Mucosa of rectum (tissue), 2 donors: ENCODE results near the gene PIMREG.

ENCODE experiments used
- H3K27ac ChIP-seq, 2 donors: one replicate each; pipeline ENCODE4 v1.7.0; 2013; ENCODE audit warnings: inconsistent platforms in 2 of 2, low read depth in 2 of 2, low read length in 2 of 2
- H3K27me3 ChIP-seq, 2 donors: one replicate each; pipeline ENCODE4 v1.7.0; 2013; ENCODE audit warnings: low read length in 2 of 2; ENCODE audit not compliant: control insufficient read depth in 2 of 2, insufficient read depth in 2 of 2
- H3K36me3 ChIP-seq, 2 donors: one replicate each; pipeline ENCODE4 v1.7.0; 2013; ENCODE audit warnings: low read length in 2 of 2; ENCODE audit not compliant: control insufficient read depth in 2 of 2, insufficient read depth in 2 of 2
- H3K4me1 ChIP-seq, 2 donors: one replicate each; pipeline ENCODE4 v1.7.0; 2013; ENCODE audit warnings: low read length in 2 of 2, mild to moderate bottlenecking in 1 of 2; ENCODE audit not compliant: control insufficient read depth in 2 of 2, insufficient read depth in 2 of 2
- H3K4me3 ChIP-seq, 2 donors: one replicate each; pipeline ENCODE4 v1.7.0; 2013; ENCODE audit warnings: low read length in 2 of 2
- H3K9ac ChIP-seq, 2 donors: one replicate each; pipeline ENCODE4 v1.7.0; 2013; ENCODE audit warnings: low read length in 2 of 2, low read depth in 1 of 2, mild to moderate bottlenecking in 1 of 2
- H3K9me3 ChIP-seq, 2 donors: one replicate each; pipeline ENCODE4 v1.7.0; 2013; ENCODE audit warnings: low read length in 2 of 2; ENCODE audit not compliant: control insufficient read depth in 2 of 2
- donor health status: healthy.
- donor health status: Normal muscosa, but diverticular disease.

PIMREG gene, protein sequence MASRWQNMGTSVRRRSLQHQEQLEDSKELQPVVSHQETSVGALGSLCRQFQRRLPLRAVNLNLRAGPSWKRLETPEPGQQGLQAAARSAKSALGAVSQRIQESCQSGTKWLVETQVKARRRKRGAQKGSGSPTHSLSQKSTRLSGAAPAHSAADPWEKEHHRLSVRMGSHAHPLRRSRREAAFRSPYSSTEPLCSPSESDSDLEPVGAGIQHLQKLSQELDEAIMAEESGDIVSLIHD

DNA sequence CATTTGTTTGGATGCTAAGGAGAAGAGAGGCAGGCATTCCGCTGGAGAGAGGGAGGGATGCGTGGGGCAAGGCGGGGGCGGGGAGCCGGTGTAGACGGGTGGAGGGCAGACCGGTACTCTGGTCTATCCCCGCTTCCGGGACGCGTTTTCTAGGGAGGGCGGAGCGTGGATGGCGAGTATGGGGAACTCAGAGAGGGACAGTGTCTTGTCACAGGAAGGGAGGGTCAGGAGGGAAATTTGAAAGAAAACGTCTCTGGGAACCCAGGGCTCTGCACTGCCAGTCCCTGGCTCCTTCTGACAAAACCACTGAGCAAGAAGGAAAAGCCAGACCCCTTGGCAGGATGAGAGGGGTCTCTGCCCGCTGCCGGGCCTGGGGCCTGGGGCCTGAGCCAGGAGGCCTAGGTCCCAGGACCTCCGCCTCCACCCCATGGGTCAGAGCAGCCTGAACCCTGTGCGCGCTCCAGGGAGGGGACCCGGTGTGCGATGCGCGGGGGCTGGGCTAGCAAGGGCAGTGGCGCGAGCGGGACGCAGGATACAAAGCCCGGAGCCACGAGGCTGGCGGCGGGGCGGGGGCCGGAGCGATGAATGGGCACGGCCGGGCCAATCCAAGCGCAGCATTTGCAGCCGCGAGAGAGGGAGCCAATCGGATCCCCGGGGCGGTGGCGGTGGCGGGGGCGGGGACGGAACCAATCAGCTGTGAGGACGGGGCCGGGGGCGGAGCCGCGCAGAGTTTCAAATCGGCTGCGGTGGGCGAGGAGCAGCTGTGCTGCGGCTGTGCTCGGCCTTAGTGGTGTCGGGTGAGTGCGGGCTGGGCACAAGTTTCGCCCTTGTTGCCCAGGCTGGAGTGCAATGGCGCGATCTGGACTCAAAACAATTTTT, at the start of gene PIMREG:
Gene PIMREG (plus strand): TSS at position 764 of the 879 bp plus-strand sequence. CDS start 656 bp downstream, outside the sequence.
- Histone ChIP-seq H3K27ac (peak within 1 kb of the TSS; percentile 58 to 70), H3K4me3 (peak within 1 kb of the TSS; percentile 71 to 84), H3K27me3 (peaks cover 4 to 7% of the 10 kb centered on the region in 2 donors), H3K36me3 (no peaks in the 10 kb centered on the region), H3K9ac (peak within 1 kb of the TSS; percentile 62 to 63), H3K4me1 (peaks cover 10 to 15% of the 10 kb centered on the region in 2 donors), H3K9me3 (no peaks in the 10 kb centered on the region)

DNA sequence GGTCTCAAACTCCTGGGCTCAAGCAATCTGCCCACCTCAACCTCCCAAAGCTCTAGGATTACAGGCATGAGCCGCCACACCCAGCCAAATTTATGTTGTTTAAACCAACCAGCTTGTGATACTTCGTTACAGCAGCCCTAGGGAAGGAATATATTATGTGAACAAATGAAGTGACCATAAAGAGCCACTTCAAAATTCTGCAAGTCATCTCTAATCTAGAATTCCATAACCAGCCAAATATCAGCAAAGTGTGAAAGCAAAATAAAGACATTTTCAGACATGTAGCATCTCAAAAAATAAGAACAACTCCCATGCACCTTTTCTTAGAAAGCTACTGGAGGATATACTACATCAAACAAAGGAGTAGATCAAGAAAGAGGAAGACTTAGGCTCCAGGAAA, 45.3 kb upstream of the PIMREG start:
- Histone ChIP-seq H3K27me3 (peaks cover 4 to 10% of the 10 kb centered on the region in 2 donors), H3K27ac (no peak overlapping the region), H3K4me3 (no peak overlapping the region), H3K9me3 (no peaks in the 10 kb centered on the region), H3K36me3 (no peaks in the 10 kb centered on the region), H3K9ac (no peak overlapping the region), H3K4me1 (no peaks in the 10 kb centered on the region)

DNA sequence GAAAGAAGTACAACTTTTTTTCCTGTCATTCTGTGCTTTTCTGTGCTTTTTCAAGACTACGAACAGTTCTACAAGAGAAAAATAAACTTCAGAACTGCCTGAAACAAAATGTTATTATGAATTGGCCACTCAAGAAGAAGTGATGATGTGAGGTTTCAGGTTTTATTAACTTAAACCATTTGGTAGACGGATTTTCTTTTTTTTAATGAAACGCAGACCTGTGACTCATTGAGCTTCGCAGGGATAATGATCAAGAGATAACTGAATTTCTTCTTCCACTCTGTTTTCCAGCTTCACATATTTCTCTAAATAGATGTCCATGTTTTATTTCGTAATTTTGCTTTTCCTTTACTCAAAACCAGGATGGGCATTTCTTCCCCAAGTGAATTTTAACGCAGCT, 42.0 kb upstream of the PIMREG start:
- Histone ChIP-seq H3K27ac (no peak overlapping the region), H3K9me3 (no peaks in the 10 kb centered on the region), H3K4me1 (no peaks in the 10 kb centered on the region), H3K36me3 (no peaks in the 10 kb centered on the region), H3K4me3 (no peak overlapping the region), H3K9ac (no peak overlapping the region), H3K27me3 (peaks cover 3 to 6% of the 10 kb centered on the region in 2 donors)

DNA sequence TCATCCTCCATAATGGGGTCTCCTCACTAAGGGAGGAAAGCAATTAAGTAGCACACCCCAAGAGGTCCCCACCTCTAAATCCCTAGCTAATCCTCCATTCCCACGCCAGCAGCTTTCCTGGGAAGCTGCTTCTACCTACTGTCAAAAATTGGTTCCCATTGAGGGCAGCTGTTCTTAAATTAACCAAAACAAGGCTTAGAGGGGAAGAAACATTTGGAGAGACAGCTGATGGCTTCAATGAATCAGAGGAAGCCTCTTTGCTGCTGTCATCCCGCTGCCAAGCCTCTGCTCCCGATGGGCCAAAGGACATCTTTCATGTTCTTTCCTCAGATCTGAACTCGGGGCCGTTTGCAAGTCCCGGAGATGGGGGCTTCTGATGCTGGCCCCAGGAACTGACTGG, 36.0 kb upstream of the PIMREG start:
- Histone ChIP-seq H3K9me3 (no peaks in the 10 kb centered on the region), H3K4me1 (no peaks in the 10 kb centered on the region), H3K27ac (no peak overlapping the region)

DNA sequence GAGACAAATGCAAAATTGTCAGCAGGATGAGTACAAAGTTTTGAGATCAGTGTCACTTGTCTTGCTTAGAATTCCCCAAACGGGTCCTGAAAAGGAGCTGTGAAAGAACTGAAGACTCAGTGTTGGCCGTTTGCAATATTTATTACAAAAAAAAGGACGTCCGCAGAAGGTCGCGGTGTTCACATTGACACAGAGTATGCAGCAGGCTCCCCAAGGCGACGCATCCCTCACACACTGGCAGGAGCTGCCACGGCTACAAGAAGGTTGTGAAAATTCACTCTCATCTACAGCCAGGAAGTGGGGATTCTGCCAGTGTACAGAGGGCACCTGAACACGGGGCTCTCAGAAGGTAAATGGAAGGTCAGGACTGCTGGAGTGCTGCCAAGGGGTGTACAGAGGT, 35.5 kb upstream of the PIMREG start:
- Histone ChIP-seq H3K4me1 (no peaks in the 10 kb centered on the region), H3K9me3 (no peaks in the 10 kb centered on the region), H3K36me3 (no peaks in the 10 kb centered on the region), H3K4me3 (no peak overlapping the region), H3K27ac (no peak overlapping the region), H3K27me3 (peaks cover 0 to 3% of the 10 kb centered on the region in 2 donors), H3K9ac (no peak overlapping the region)

More for the DNA sequence above, 36.0 kb upstream of the PIMREG start:
- H3K9ac ChIP-seq, result no peak overlapping the region
- H3K27me3 ChIP-seq, result peaks cover 0 to 3% of the 10 kb centered on the region in 2 donors
- no peak overlapping the region for H3K4me3 ChIP-seq
- no peaks in the 10 kb centered on the region for H3K36me3 ChIP-seq

DNA sequence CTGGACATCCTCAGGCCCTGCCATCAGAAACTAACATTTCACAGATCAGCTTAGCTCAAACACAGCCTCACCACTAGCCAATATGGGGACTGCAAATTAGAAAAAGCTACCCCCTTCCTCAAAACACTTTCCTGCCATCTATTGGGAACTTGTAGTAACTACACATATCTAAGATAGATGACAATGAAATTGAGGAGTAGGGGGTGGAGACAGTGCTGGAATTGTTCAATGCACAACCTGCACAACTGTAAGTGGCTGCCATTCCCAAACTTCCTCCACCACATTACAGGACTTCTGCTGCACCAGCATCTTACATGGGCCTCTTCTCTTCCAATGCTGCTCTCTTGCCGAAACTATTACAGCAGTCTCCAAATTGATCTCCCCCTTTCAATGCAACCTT, 31.2 kb upstream of the PIMREG start:
- H3K4me1 ChIP-seq, result no peaks in the 10 kb centered on the region
- H3K27me3 ChIP-seq, result peaks cover 1 to 4% of the 10 kb centered on the region in 2 donors
- H3K9me3 ChIP-seq, result no peaks in the 10 kb centered on the region
- H3K36me3 ChIP-seq, result no peaks in the 10 kb centered on the region
- no peak overlapping the region for H3K4me3 ChIP-seq
- no peak overlapping the region for H3K27ac ChIP-seq
- no peak overlapping the region for H3K9ac ChIP-seq

DNA sequence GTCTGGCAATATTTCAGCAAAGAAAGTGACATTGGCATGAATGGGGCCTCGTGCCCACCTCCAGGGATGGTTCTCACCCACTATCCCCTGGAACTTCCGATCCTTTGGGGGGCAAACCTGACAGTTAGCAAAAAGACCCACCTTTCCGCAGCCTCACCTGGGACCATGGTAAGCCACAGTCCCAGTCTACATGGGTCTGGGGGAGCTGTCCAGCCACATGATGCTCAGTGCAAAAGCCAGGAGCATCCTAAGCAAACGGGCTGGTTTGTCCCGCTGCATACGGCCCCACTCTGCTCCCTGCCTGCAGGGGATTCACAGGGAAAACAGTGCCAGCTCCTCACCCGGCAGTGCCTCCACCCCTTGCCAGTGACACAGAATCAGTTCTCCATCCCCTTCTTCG, 28.6 kb upstream of the PIMREG start:
- Histone ChIP-seq H3K27ac (no peak overlapping the region), H3K4me3 (no peak overlapping the region), H3K27me3 (peaks cover 5 to 9% of the 10 kb centered on the region in 2 donors), H3K9me3 (no peaks in the 10 kb centered on the region), H3K36me3 (no peaks in the 10 kb centered on the region), H3K9ac (no peak overlapping the region), H3K4me1 (no peaks in the 10 kb centered on the region)

DNA sequence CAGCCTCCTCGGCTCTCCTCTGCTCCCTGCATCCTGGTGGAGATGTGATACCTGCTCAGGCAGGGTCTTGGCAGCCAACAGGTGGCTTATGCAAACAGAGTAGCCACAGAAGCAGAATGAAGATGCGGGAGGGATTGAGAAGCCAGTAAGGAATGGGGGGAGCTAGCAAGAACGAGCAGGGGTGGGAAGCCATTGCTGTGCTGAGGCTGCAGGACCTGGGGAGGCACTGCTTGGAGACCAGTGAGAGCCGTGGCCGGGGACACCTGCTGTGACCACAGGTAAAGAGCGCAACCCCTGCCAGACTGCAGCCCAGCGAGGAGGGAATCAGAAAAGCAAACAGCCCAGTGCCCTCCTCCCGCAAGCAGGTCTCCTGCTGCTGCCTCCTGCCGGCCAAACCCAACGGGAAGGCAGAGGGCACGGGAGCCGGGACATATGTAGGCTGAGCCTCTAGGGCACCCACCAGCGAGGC, 24.0 kb upstream of the PIMREG start:
- H3K4me3 ChIP-seq, result no peak overlapping the region
- no peak overlapping the region for H3K9ac ChIP-seq
- H3K36me3 ChIP-seq, result no peaks in the 10 kb centered on the region
- peaks cover 3 to 8% of the 10 kb centered on the region in 2 donors for H3K27me3 ChIP-seq
- H3K9me3 ChIP-seq, result no peaks in the 10 kb centered on the region
- H3K4me1 ChIP-seq, result no peaks in the 10 kb centered on the region
- H3K27ac ChIP-seq, result no peak overlapping the region

DNA sequence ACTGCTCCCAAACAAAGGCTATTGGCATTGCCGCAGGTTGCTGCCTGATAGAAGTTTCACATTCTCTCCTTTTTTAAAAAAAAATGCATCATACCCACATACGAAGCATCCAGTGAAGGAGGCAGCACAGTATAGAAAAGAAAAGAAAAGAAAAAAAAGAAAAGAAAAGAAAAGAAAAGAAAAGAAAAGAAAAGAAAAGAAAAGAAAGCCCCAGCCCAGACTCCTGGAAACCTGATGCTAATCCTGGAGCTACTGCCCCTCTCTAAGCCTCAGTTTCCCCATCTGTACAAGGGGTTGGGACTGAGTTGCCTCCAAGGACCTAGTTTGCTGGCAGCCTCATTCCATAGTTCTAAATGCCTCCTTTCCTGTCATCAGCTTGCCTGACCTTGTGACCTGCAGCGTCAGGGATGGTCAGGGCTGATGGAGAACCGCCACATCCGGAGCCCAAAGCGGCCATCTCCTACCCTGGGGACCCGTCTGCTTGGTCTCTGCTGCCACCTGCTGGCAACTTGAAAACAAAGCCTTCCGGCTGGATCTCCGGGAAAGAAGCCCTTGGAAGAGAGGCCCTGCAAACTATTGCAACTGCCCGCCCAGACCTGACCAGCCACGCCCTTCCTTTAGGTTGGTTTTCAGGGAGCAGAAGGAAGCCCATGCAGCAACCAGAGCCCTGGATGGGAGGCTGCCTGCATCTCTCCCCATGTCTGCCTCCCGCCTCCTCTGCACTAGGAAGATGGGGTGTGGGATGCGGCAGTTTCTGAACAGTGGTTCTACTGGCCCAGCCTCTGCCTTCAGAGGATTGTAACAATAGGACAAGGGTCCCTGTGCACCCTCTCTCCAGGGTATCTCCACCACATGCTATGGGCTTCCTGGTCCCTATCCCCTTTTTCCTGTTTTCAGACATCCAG, 22.3 kb upstream of the PIMREG start:
- no peak overlapping the region for H3K9ac ChIP-seq
- H3K27me3 ChIP-seq, result peaks cover 3 to 8% of the 10 kb centered on the region in 2 donors

More for the DNA sequence above, 22.3 kb upstream of the PIMREG start:
- no peak overlapping the region for H3K4me3 ChIP-seq
- no peak overlapping the region for H3K27ac ChIP-seq
- no peaks in the 10 kb centered on the region for H3K4me1 ChIP-seq
- H3K36me3 ChIP-seq, result no peaks in the 10 kb centered on the region
- H3K9me3 ChIP-seq, result no peaks in the 10 kb centered on the region
